Neural progenitor cell (in vitro differentiated cells): ENCODE data around the gene LPP.

ENCODE experiments used
- CTCF ChIP-seq: fragments of 200-600 bp; sonication (generic); IDR thresholded peaks from 2 replicates; pipeline ENCODE4 v1.5.1; 2017; ENCODE audit warnings: antibody characterized with exemption, mild to moderate bottlenecking
- EZH2 ChIP-seq: fragments of 200-600 bp; sonication (generic); IDR thresholded peaks from 2 replicates; pipeline ENCODE4 v1.6.1; 2017; ENCODE audit warnings: antibody characterized with exemption, mild to moderate bottlenecking, moderate library complexity
- EZH2phosphoT487 ChIP-seq: fragments of 200-600 bp; sonication (generic); IDR thresholded peaks from 2 replicates; pipeline ENCODE4 v1.6.1; 2017; ENCODE audit warnings: antibody characterized with exemption

DNA sequence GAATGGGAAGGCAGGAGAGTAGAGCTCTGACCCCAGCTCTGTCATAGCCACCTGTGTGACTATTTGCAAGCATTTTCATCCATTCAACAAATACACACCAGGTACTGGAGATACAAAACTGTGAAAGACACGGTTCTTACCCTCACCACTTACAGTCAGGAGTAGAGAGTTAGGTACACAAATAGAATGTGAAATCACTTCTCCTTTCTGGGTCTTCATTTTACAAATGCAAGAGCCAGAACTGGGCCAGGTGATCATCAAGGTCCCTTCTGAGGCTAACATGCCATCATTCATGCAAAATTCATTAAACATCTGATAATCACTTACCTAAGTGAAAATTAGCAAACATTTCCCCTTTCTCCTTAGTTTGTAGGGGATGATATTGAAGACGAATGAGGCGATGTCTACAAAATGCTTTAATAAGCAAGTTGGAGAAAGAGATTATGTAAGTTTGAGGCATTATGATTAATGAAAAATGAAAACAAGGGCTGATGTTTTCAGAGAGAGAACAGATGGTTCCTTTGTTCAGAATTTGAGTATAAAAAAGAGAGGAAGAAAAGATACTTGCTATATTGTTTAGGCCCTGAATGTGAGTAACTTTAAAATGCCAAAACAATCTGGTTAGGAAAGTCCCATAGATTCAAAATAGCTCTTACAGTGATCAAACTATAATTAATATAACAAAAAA, 88.6 kb downstream of the LPP start:
- TF ChIP-seq EZH2 (no peak), CTCF (no peak), EZH2phosphoT487 (no peak)
